PC-9 (cell line): Measurements from ENCODE around the gene PIR. TPM values are rescaled to one million over a fixed set of nuclear protein-coding genes. Genes with fewer than 3 reads are reported as not detected.

ENCODE experiments used
- BruUV-seq: library from RNA; stranded (reverse); fragments of 400-500 nt; replicated peaks from 2 replicates; lab custom pipeline; 2021; lab: Mats Ljungman, UMichigan
- CTCF ChIA-PET: fragments of 300-600 bp; sonication (Branson Sonifier 250); formaldehyde crosslinking; loops from one replicate; lab custom pipeline; 2022; ENCODE audit warnings: antibody characterized with exemption; lab: Charles Lee
- POLR2A ChIA-PET: fragments of 300-600 bp; sonication (Branson Sonifier 250); formaldehyde crosslinking; loops from one replicate; lab custom pipeline; 2022; ENCODE audit warnings: antibody characterized with exemption; ENCODE audit not compliant: unreplicated experiment; lab: Charles Lee
- DNase-seq, 2 experiments: peaks; one replicate each; pipeline versions ENCODE4 v3.0.0 to v3.0.0-alpha.2; 2015 to 2022; ENCODE audit warnings: mixed read lengths in 1 of 2
- H2AFZ ChIP-seq: fragments of 200-600 bp; sonication (generic); 2 replicates; pipeline ENCODE4 v1.8.1; 2017; ENCODE audit warnings: antibody characterized with exemption
- H3F3A ChIP-seq: fragments of 200-600 bp; sonication (generic); 2 replicates; pipeline ENCODE4 v1.8.1; 2017; ENCODE audit warnings: antibody characterized with exemption, mild to moderate bottlenecking, low read depth; ENCODE audit not compliant: insufficient read depth
- H3K27ac ChIP-seq: fragments of 200-600 bp; sonication (generic); 2 replicates; pipeline ENCODE4 v1.6.1; 2016; ENCODE audit warnings: mixed run types
- H3K27me3 ChIP-seq: fragments of 200-600 bp; sonication (generic); 2 replicates; pipeline ENCODE4 v1.6.1; 2016; ENCODE audit warnings: low read depth, mixed run types; ENCODE audit not compliant: insufficient read depth
- H3K36me3 ChIP-seq: fragments of 200-600 bp; sonication (generic); 2 replicates; pipeline ENCODE4 v1.6.1; 2016; ENCODE audit warnings: low read depth, mixed run types
- H3K4me1 ChIP-seq: fragments of 200-600 bp; sonication (generic); replicated peaks from 2 replicates; pipeline ENCODE4 v1.6.1; 2016; ENCODE audit warnings: mixed run types; ENCODE audit not compliant: insufficient read depth
- H3K4me2 ChIP-seq: fragments of 200-600 bp; sonication (generic); 2 replicates; pipeline ENCODE4 v1.6.1; 2017; ENCODE audit warnings: mixed run types
- H3K4me3 ChIP-seq: fragments of 200-600 bp; sonication (generic); 2 replicates; pipeline ENCODE4 v1.6.1; 2016; ENCODE audit warnings: mixed run types
- H3K79me2 ChIP-seq: fragments of 200-600 bp; sonication (generic); 2 replicates; pipeline ENCODE4 v1.6.1; 2017; ENCODE audit warnings: low read depth, mixed run types
- H3K9me2 ChIP-seq: fragments of 200-600 bp; sonication (generic); 2 replicates; pipeline ENCODE4 v1.8.1; 2017; ENCODE audit warnings: mild to moderate bottlenecking; ENCODE audit not compliant: insufficient read depth
- H3K9me3 ChIP-seq: fragments of 200-600 bp; sonication (generic); 2 replicates; pipeline ENCODE4 v1.8.1; 2016; ENCODE audit warnings: low read depth; ENCODE audit not compliant: insufficient read depth
- H4K20me1 ChIP-seq: fragments of 200-600 bp; sonication (generic); 2 replicates; pipeline ENCODE4 v1.8.1; 2017; ENCODE audit not compliant: insufficient read depth
- CTCF ChIP-seq: fragments of 200-600 bp; sonication (generic); conservative IDR thresholded peaks from 2 replicates; pipeline ENCODE4 v1.6.1; 2017; ENCODE audit warnings: mixed run types, antibody characterized with exemption, mild to moderate bottlenecking, moderate library complexity
- EZH2 ChIP-seq: fragments of 200-600 bp; sonication (generic); IDR thresholded peaks from 2 replicates; pipeline ENCODE4 v1.8.0; 2017; ENCODE audit warnings: antibody characterized with exemption, low read depth
- intact Hi-C: fragments of 100-400 bp; cut with micrococcal nuclease; formaldehyde crosslinking; loops from one replicate; pipeline ENCODE4 v1.10.0; 2022; ENCODE audit not compliant: unreplicated experiment
- total RNA-seq: library from RNA; stranded (reverse); gene quantifications from 2 replicates; pipeline ENCODE4 v1.2.3, GENCODE V29; 2021

PIR gene
- total RNA-seq, 1 experiment from 2014 or later: 197 TPM

- no TSS peak for BruUV-seq
- POLR2A ChIA-PET: no interaction called here
- no peak overlapping the region for H3K4me2 ChIP-seq
- no peaks in the 10 kb centered on the region for H3K9me3 ChIP-seq
- DNase-seq: no peak
- TF ChIP-seq EZH2 (no peak), CTCF (no peak)
- H4K20me1 ChIP-seq: no peaks in the 10 kb centered on the region
- no peak overlapping the region for H3K27ac ChIP-seq
- intact Hi-C loops: no loop called here
- H3K9me2 ChIP-seq: no peaks in the 10 kb centered on the region
- no peaks in the 10 kb centered on the region for H3K4me1 ChIP-seq
- no peaks in the 10 kb centered on the region for H3F3A ChIP-seq
- H3K79me2 ChIP-seq: no peaks in the 10 kb centered on the region
- no peak overlapping the region for H3K4me3 ChIP-seq
- H3K36me3 ChIP-seq: no peaks in the 10 kb centered on the region
- no peak overlapping the region for H2AFZ ChIP-seq
- CTCF ChIA-PET: no interaction called here
- H3K27me3 ChIP-seq: no peaks in the 10 kb centered on the region
Measured at GRCh38 chrX:15382813-15383212, 110.3 kb downstream of the PIR start.

GRCh38 chrX:15376956-15377355, 116.2 kb downstream of the PIR start:
- H3K9me3 ChIP-seq: no peaks in the 10 kb centered on the region
- H3K9me2 ChIP-seq: no peaks in the 10 kb centered on the region
- TF ChIP-seq CTCF (no peak), EZH2 (no peak)
- H2AFZ ChIP-seq: no peak overlapping the region
- no peak overlapping the region for H3K4me2 ChIP-seq
- intact Hi-C loops: no loop called here
- no peaks in the 10 kb centered on the region for H3K4me1 ChIP-seq
- no peaks in the 10 kb centered on the region for H3K27me3 ChIP-seq
- H3K36me3 ChIP-seq: no peaks in the 10 kb centered on the region
- POLR2A ChIA-PET: no interaction called here
- H3K4me3 ChIP-seq: no peak overlapping the region
- no peak for DNase-seq
- H3K79me2 ChIP-seq: no peaks in the 10 kb centered on the region
- no TSS peak for BruUV-seq
- H4K20me1 ChIP-seq: no peaks in the 10 kb centered on the region
- CTCF ChIA-PET: no interaction called here
- no peak overlapping the region for H3K27ac ChIP-seq
- no peaks in the 10 kb centered on the region for H3F3A ChIP-seq

GRCh38 chrX:15373976-15374375, 119.2 kb downstream of the PIR start:
- H3K79me2 ChIP-seq: no peaks in the 10 kb centered on the region
- H3K4me2 ChIP-seq: no peak overlapping the region
- H4K20me1 ChIP-seq: no peaks in the 10 kb centered on the region
- H3K27me3 ChIP-seq: no peaks in the 10 kb centered on the region
- no peaks in the 10 kb centered on the region for H3F3A ChIP-seq
- H3K27ac ChIP-seq: no peak overlapping the region
- TF ChIP-seq EZH2: no peak
- TF ChIP-seq CTCF: no peak
- no peak overlapping the region for H3K4me3 ChIP-seq
- CTCF ChIA-PET: no interaction called here
- H3K9me3 ChIP-seq: no peaks in the 10 kb centered on the region
- no peaks in the 10 kb centered on the region for H3K4me1 ChIP-seq
- no peaks in the 10 kb centered on the region for H3K9me2 ChIP-seq
- H2AFZ ChIP-seq: no peak overlapping the region
- H3K36me3 ChIP-seq: no peaks in the 10 kb centered on the region
- no TSS peak for BruUV-seq
- intact Hi-C loops: no loop called here
- DNase-seq: no peak
- POLR2A ChIA-PET: no interaction called here
